ENCODE measurements around the gene RCCD1. TPM values are rescaled to one million over a fixed set of nuclear protein-coding genes. Genes with fewer than 3 reads are reported as not detected.

The RCCD1 gene
- total and polyA plus RNA-seq, 2 donors (not counting 1 experiment from before 2014, with no cell fraction given): 11.0 to 20.5 TPM

DNA sequence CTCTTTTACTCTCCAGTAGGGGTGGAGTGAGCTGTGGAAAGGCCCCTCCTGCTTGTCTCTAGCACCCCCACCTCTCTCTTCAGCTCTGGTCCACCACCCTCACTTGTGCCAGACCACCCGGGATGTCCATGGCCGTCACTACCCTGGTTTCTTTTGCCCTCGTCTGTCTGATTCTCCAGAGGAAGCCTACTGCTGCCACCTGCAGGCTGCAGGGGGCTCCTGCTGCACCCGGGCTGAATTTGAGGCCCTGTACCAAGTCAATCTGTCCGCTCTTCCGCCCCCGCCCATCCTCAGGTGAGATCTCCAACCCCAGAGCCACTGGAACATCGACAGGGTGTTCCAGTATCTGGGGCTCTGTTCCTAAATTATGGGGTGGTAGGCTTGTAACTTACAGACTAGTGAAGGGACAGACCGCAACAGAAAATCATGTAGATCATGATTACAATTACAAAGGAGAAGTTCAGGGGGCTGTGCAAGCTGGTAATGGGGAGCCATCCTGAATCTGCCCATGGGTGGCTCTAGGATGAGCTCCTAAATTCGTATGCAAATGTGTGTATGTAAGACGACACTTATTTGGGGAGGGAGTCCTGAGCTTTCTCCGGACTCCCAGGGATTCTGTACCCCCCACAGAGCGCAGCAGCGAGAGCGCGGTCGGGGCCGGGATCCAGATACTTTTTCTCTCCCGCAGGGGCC is 20.3 kb upstream of the RCCD1 start:
- Mint-ChIP-seq H3K27ac (peak overlapping the region; percentile 98), H3K4me1 (peaks cover 47% of the 10 kb centered on the region), H3K27me3 (no peaks in the 10 kb centered on the region), H3K4me3 (peak overlapping the region; percentile 99), H3K9me3 (ENCODE audit: insufficient read depth) (no peaks in the 10 kb centered on the region)
- intact Hi-C loops (cut with micrococcal nuclease): loop anchor here (1.0 to 10.0 kb wide), 7 partner anchors 49 to 1240 kb away; partner anchors contain the start of genes AP3S2, BLM, PEX11A and PRC1
- Histone ChIP-seq H2AFZ (ENCODE audit: insufficient read depth, low read depth, low read length, poor library complexity, severe bottlenecking) (peak overlapping the region; percentile 98), H3K36me3 (replicated peaks in 1 of 2; ENCODE audit: control extremely low read depth in 1 of 2, control insufficient read depth in 1 of 2, extremely low read depth in 1 of 2, insufficient read depth in 2 of 2, low read length in 1 of 2) (peaks cover 3 to 19% of the 10 kb centered on the region in 2 experiments), H3K4me1 (ENCODE audit: control insufficient read depth in 2 of 2, insufficient read depth in 2 of 2, low read length in 2 of 2) (peaks cover 38 to 60% of the 10 kb centered on the region in 2 donors), H3K9me3 (ENCODE audit: control extremely low read depth in 1 of 3, control insufficient read depth in 2 of 3, insufficient read depth in 1 of 3, low read length in 2 of 3) (no peaks in the 10 kb centered on the region), H3K4me2 (replicated peaks; ENCODE audit: low read depth, low read length, poor library complexity, severe bottlenecking) (peak overlapping the region; percentile 88), H3K27ac (ENCODE audit: low read length in 2 of 2) (peak overlapping the region; percentile 5 to 53), H3K79me2 (ENCODE audit: control insufficient read depth, insufficient read depth, low read length) (peaks cover 14% of the 10 kb centered on the region), H3K9ac (ENCODE audit: low read length) (peak overlapping the region; percentile 77), H3K27me3 (replicated peaks in 1 of 4; ENCODE audit: control extremely low read depth in 1 of 4, control insufficient read depth in 3 of 4, insufficient read depth in 4 of 4, low read length in 3 of 4) (no peaks in the 10 kb centered on the region), H3K4me3 (ENCODE audit: control extremely low read depth in 1 of 5, extremely low read depth in 1 of 5, insufficient read depth in 1 of 5, low read depth in 2 of 5, low read length in 4 of 5) (peak overlapping the region; percentile 36 to 87 (median 81)), H4K20me1 (ENCODE audit: control insufficient read depth, insufficient read depth, low read length, poor library complexity, severe bottlenecking) (peaks cover 9% of the 10 kb centered on the region)
- 1% methylated on average over 14 of the region's 19 CpGs for WGBS (ENCODE audit: insufficient coverage)
- DNase-seq (peak; percentile 89), ATAC-seq (ENCODE audit: low read depth) (peak; percentile 34)
- TF ChIP-seq, protein P1, sequence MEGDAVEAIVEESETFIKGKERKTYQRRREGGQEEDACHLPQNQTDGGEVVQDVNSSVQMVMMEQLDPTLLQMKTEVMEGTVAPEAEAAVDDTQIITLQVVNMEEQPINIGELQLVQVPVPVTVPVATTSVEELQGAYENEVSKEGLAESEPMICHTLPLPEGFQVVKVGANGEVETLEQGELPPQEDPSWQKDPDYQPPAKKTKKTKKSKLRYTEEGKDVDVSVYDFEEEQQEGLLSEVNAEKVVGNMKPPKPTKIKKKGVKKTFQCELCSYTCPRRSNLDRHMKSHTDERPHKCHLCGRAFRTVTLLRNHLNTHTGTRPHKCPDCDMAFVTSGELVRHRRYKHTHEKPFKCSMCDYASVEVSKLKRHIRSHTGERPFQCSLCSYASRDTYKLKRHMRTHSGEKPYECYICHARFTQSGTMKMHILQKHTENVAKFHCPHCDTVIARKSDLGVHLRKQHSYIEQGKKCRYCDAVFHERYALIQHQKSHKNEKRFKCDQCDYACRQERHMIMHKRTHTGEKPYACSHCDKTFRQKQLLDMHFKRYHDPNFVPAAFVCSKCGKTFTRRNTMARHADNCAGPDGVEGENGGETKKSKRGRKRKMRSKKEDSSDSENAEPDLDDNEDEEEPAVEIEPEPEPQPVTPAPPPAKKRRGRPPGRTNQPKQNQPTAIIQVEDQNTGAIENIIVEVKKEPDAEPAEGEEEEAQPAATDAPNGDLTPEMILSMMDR (IDR thresholded peaks at IDR 0.05): peak; percentile 91
- no peak for TF ChIP-seq EZH2 (IDR thresholded peaks at IDR 0.05; ENCODE audit: borderline replicate concordance, insufficient read depth, low read depth, low read length, poor library complexity, severe bottlenecking)
- ChIA-PET POLR2A (interaction anchor here (0.6 to 6.9 kb wide), 7 partner anchors 20 to 217 kb away, joined by 3 to 66 read pairs (median 5); partner anchors contain the start of genes BLM, FES, MAN2A2 and RCCD1), CTCF (interaction anchor here (0.6 to 9.5 kb wide), 25 partner anchors 8 to 701 kb away, joined by 3 to 260 read pairs (median 5); partner anchors contain the start of genes BLM, CIB1, FES and GDPGP1)
